ENCODE measurements around the gene PRDM16. TPM values are rescaled to one million over a fixed set of nuclear protein-coding genes. Genes with fewer than 3 reads are reported as not detected.

Gene PRDM16
- total RNA-seq, 1 experiment from 2014 or later: 22.3 TPM

DNA sequence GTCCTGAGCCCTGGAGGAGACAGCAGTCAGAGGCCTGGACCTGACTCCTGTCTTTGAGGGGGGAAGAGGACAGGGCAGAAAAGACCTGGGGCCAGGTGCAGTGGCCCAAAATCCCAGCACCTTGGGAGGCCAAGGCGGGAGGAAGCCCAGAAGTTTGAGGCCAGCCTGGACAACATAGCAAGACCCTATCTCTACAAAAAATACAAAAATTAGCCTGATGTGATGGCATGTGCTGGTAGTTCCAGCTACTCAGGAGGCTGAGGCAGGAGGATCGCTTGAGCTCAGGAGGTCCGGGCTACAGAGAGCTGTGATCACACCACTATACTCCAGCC lies 280.9 kb downstream of the PRDM16 start:
- no TSS peak for BruUV-seq (replicated peaks)
- Histone ChIP-seq H3K4me3 (ENCODE audit: low read depth in 2 of 2, low read length in 2 of 2) (no peak overlapping the region), H3K4me1 (ENCODE audit: control insufficient read depth, insufficient read depth, low read length) (peaks cover 45% of the 10 kb centered on the region), H3K27me3 (ENCODE audit: control insufficient read depth, insufficient read depth, low read length) (no peaks in the 10 kb centered on the region), H3K9me3 (ENCODE audit: control insufficient read depth, insufficient read depth, low read depth, low read length) (no peaks in the 10 kb centered on the region), H3K36me3 (ENCODE audit: control insufficient read depth, insufficient read depth, low read length) (no peaks in the 10 kb centered on the region), H3K27ac (ENCODE audit: low read length) (no peak overlapping the region)
- intact Hi-C loops (cut with micrococcal nuclease; ENCODE audit: unreplicated experiment) (no loop called here), in situ Hi-C loops (cut with HindIII; ENCODE audit: low pct_unique_long_range_greater_than_20kb, low sequenced_read_pairs) (no loop called here)
- TF ChIP-seq TCF7L2 (IDR thresholded peaks at IDR 0.05; ENCODE audit: low read depth, low read length) (no peak), POLR2AphosphoS5 (IDR thresholded peaks at IDR 0.05; ENCODE audit: low read depth, low read length) (no peak), SIN3A (IDR thresholded peaks at IDR 0.05; ENCODE audit: borderline replicate concordance, insufficient read depth, low read depth, low read length) (no peak)
- TF ChIP-seq, protein P1, sequence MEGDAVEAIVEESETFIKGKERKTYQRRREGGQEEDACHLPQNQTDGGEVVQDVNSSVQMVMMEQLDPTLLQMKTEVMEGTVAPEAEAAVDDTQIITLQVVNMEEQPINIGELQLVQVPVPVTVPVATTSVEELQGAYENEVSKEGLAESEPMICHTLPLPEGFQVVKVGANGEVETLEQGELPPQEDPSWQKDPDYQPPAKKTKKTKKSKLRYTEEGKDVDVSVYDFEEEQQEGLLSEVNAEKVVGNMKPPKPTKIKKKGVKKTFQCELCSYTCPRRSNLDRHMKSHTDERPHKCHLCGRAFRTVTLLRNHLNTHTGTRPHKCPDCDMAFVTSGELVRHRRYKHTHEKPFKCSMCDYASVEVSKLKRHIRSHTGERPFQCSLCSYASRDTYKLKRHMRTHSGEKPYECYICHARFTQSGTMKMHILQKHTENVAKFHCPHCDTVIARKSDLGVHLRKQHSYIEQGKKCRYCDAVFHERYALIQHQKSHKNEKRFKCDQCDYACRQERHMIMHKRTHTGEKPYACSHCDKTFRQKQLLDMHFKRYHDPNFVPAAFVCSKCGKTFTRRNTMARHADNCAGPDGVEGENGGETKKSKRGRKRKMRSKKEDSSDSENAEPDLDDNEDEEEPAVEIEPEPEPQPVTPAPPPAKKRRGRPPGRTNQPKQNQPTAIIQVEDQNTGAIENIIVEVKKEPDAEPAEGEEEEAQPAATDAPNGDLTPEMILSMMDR (IDR thresholded peaks at IDR 0.05): no peak
- TF ChIP-seq, protein P2, sequence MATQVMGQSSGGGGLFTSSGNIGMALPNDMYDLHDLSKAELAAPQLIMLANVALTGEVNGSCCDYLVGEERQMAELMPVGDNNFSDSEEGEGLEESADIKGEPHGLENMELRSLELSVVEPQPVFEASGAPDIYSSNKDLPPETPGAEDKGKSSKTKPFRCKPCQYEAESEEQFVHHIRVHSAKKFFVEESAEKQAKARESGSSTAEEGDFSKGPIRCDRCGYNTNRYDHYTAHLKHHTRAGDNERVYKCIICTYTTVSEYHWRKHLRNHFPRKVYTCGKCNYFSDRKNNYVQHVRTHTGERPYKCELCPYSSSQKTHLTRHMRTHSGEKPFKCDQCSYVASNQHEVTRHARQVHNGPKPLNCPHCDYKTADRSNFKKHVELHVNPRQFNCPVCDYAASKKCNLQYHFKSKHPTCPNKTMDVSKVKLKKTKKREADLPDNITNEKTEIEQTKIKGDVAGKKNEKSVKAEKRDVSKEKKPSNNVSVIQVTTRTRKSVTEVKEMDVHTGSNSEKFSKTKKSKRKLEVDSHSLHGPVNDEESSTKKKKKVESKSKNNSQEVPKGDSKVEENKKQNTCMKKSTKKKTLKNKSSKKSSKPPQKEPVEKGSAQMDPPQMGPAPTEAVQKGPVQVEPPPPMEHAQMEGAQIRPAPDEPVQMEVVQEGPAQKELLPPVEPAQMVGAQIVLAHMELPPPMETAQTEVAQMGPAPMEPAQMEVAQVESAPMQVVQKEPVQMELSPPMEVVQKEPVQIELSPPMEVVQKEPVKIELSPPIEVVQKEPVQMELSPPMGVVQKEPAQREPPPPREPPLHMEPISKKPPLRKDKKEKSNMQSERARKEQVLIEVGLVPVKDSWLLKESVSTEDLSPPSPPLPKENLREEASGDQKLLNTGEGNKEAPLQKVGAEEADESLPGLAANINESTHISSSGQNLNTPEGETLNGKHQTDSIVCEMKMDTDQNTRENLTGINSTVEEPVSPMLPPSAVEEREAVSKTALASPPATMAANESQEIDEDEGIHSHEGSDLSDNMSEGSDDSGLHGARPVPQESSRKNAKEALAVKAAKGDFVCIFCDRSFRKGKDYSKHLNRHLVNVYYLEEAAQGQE (IDR thresholded peaks at IDR 0.05; ENCODE audit: insufficient read depth in 1 of 2, low read depth in 2 of 2, low read length in 1 of 2): no peak
- CTCF ChIA-PET: no interaction called here
- POLR2A ChIA-PET: no interaction called here
- DNase-seq (ENCODE audit: low read depth, low spot score): no peak
- no peak for ATAC-seq

- no peaks in the 10 kb centered on the region for H3K36me3 ChIP-seq (ENCODE audit: control insufficient read depth, insufficient read depth, low read length)
- CTCF ChIA-PET: interaction anchor here (1.6 kb wide), 1 partner anchor 59 kb away, joined by 5 read pairs; no protein-coding TSS in a partner anchor
- in situ Hi-C loops (cut with HindIII; ENCODE audit: low pct_unique_long_range_greater_than_20kb, low sequenced_read_pairs) (no loop called here), intact Hi-C loops (cut with micrococcal nuclease; ENCODE audit: unreplicated experiment) (no loop called here)
- no peaks in the 10 kb centered on the region for H3K9me3 ChIP-seq (ENCODE audit: control insufficient read depth, insufficient read depth, low read depth, low read length)
- H3K27ac ChIP-seq (ENCODE audit: low read length): no peak overlapping the region; the same call in 1 of the 2 replicates
- peaks cover 46% of the 10 kb centered on the region for H3K4me1 ChIP-seq (ENCODE audit: control insufficient read depth, insufficient read depth, low read length)
- DNase-seq (ENCODE audit: low read depth, low spot score) (no peak), ATAC-seq (0 out of 2 replicates have a peak, but pooled peaks have one; percentile 14)
- BruUV-seq (replicated peaks): no TSS peak
- H3K27me3 ChIP-seq (ENCODE audit: control insufficient read depth, insufficient read depth, low read length): no peaks in the 10 kb centered on the region
- H3K4me3 ChIP-seq (ENCODE audit: low read depth in 2 of 2, low read length in 2 of 2): no peak overlapping the region
- TF ChIP-seq, protein P1 (IDR thresholded peaks at IDR 0.05): no peak
- TF ChIP-seq TCF7L2 (IDR thresholded peaks at IDR 0.05; ENCODE audit: low read depth, low read length): no peak
- TF ChIP-seq SIN3A (IDR thresholded peaks at IDR 0.05; ENCODE audit: borderline replicate concordance, insufficient read depth, low read depth, low read length): no peak
- no peak for TF ChIP-seq POLR2AphosphoS5 (IDR thresholded peaks at IDR 0.05; ENCODE audit: low read depth, low read length)
- TF ChIP-seq, protein P2 (IDR thresholded peaks at IDR 0.05; ENCODE audit: insufficient read depth in 1 of 2, low read depth in 2 of 2, low read length in 1 of 2): no peak
- POLR2A ChIA-PET: no interaction called here
These were observed 281.7 kb downstream of the PRDM16 start for GRCh38 chr1:3350506-3351261.
